A549 (cell line): Measurements from ENCODE around the gene TSPAN3.

Experiments
- CTCF ChIP-seq: fragments of >200 bp; sonication (Bioruptor Twin); formaldehyde crosslinking; IDR thresholded peaks from 3 replicates; pipeline ENCODE4 v1.5.1; 2016
- RCOR1 ChIP-seq: fragments of 150-350 bp; IDR thresholded peaks from 2 replicates; pipeline ENCODE4 v1.6.1; 2014; ENCODE audit warnings: antibody characterized with exemption, low read length, low read depth

GRCh38 chr15:77020348-77021087 is 50.4 kb downstream of the TSPAN3 start:
- TF ChIP-seq RCOR1 (no peak), CTCF (no peak)
